ENCODE measurements around the gene RELN. TPM values are rescaled to one million over a fixed set of nuclear protein-coding genes. Genes with fewer than 3 reads are reported as not detected.

RELN gene
- total and polyA plus RNA-seq, 2 of the 13 experiments (the other 11 are each of a cell fraction or from before 2014, with no cell fraction given) = 315 to 332 TPM

- TF ChIP-seq BHLHE40 (IDR thresholded peaks at IDR 0.05; ENCODE audit: low read length) (no peak), JUN (CRISPR knock-in tag; IDR thresholded peaks at IDR 0.05) (no peak), TCF7L2 (IDR thresholded peaks at IDR 0.05; ENCODE audit: low read depth, low read length) (no peak), ZNF557 (CRISPR knock-in tag; IDR thresholded peaks at IDR 0.05) (no peak), SUZ12 (IDR thresholded peaks at IDR 0.05; ENCODE audit: low read depth, low read length) (no peak), MYPOP (CRISPR knock-in tag; IDR thresholded peaks at IDR 0.05) (peak; percentile 5; the same call in 1 of the 2 replicates), ZNF589 (CRISPR knock-in tag; conservative IDR thresholded peaks at IDR 0.05) (no peak), TAF1 (CRISPR knock-in tag; IDR thresholded peaks at IDR 0.05) (peak; percentile 57), ZNF441 (CRISPR knock-in tag; IDR thresholded peaks at IDR 0.05; ENCODE audit: borderline replicate concordance) (0 out of 2 replicates have a peak, but pooled peaks have one; percentile 7), HNRNPLL (IDR thresholded peaks at IDR 0.05; ENCODE audit: low read depth, low read length, poor library complexity, severe bottlenecking) (peak; percentile 92), PCBP1 (IDR thresholded peaks at IDR 0.05; ENCODE audit: borderline replicate concordance, low read depth, low read length) (0 out of 2 replicates have a peak, but pooled peaks have one; percentile 28), HMGA1 (CRISPR knock-in tag; conservative IDR thresholded peaks at IDR 0.05) (no peak), ZNF782 (CRISPR knock-in tag; IDR thresholded peaks at IDR 0.05; ENCODE audit: borderline replicate concordance) (no peak), ELF4 (CRISPR knock-in tag; IDR thresholded peaks at IDR 0.05; ENCODE audit: borderline replicate concordance) (no peak), GABPB1 (CRISPR knock-in tag; IDR thresholded peaks at IDR 0.05) (peak; percentile 19; the same call in 1 of the 2 replicates), TCF7 (IDR thresholded peaks at IDR 0.05; ENCODE audit: low read depth) (no peak), RBM22 (optimal IDR thresholded peaks at IDR 0.05; ENCODE audit: low read length) (peak; percentile 88), NFIB (CRISPR knock-in tag; IDR thresholded peaks at IDR 0.05; ENCODE audit: borderline replicate concordance) (no peak), CHCHD3 (CRISPR knock-in tag; IDR thresholded peaks at IDR 0.05) (no peak), CBX5 (CRISPR knock-in tag; IDR thresholded peaks at IDR 0.05; ENCODE audit: borderline replicate concordance) (no peak), ONECUT2 (CRISPR knock-in tag; IDR thresholded peaks at IDR 0.05) (no peak), SMARCC2 (IDR thresholded peaks at IDR 0.05) (no peak), ZFP91 (CRISPR knock-in tag; IDR thresholded peaks at IDR 0.05; ENCODE audit: borderline replicate concordance) (peak; percentile 49; the same call in 1 of the 2 replicates)
- TF ChIP-seq, protein P1, sequence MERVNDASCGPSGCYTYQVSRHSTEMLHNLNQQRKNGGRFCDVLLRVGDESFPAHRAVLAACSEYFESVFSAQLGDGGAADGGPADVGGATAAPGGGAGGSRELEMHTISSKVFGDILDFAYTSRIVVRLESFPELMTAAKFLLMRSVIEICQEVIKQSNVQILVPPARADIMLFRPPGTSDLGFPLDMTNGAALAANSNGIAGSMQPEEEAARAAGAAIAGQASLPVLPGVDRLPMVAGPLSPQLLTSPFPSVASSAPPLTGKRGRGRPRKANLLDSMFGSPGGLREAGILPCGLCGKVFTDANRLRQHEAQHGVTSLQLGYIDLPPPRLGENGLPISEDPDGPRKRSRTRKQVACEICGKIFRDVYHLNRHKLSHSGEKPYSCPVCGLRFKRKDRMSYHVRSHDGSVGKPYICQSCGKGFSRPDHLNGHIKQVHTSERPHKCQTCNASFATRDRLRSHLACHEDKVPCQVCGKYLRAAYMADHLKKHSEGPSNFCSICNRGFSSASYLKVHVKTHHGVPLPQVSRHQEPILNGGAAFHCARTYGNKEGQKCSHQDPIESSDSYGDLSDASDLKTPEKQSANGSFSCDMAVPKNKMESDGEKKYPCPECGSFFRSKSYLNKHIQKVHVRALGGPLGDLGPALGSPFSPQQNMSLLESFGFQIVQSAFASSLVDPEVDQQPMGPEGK (CRISPR knock-in tag; IDR thresholded peaks at IDR 0.05) = peak; percentile 45
- TF ChIP-seq, protein P2, sequence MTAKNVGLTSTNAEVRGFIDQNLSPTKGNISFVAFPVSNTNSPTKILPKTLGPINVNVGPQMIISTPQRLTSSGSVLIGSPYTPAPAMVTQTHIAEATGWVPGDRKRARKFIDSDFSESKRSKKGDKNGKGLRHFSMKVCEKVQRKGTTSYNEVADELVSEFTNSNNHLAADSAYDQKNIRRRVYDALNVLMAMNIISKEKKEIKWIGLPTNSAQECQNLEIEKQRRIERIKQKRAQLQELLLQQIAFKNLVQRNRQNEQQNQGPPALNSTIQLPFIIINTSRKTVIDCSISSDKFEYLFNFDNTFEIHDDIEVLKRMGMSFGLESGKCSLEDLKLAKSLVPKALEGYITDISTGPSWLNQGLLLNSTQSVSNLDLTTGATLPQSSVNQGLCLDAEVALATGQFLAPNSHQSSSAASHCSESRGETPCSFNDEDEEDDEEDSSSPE (CRISPR knock-in tag; IDR thresholded peaks at IDR 0.05) = no peak
Observed at GRCh38 chr7:103988468-103989199, 824 bp downstream of the RELN start (continued).
